Neural progenitor cell (in vitro differentiated cells): ENCODE results near the gene DBP. TPM values are rescaled to one million over a fixed set of nuclear protein-coding genes. Genes with fewer than 3 reads are reported as not detected.

Experiments used
- DNase-seq: peaks from one replicate; pipeline ENCODE4 v3.0.0-alpha.2; 2016; ENCODE audit warnings: low spot score
- H2AFZ ChIP-seq: fragments of 200-600 bp; sonication (generic); replicated peaks from 2 replicates; pipeline ENCODE4 v1.6.1; 2016; ENCODE audit warnings: antibody characterized with exemption
- H3F3A ChIP-seq: fragments of 200-600 bp; sonication (generic); 2 replicates; pipeline ENCODE4 v1.6.1; 2016; ENCODE audit warnings: antibody characterized with exemption, low read depth
- H3K27ac ChIP-seq: fragments of 200-600 bp; sonication (generic); 2 replicates; pipeline ENCODE4 v1.5.1; 2016; ENCODE audit warnings: mild to moderate bottlenecking
- H3K27me3 ChIP-seq: fragments of 200-600 bp; sonication (generic); 2 replicates; pipeline ENCODE4 v1.6.1; 2016; ENCODE audit warnings: mild to moderate bottlenecking, moderate library complexity
- H3K36me3 ChIP-seq: fragments of 200-600 bp; sonication (generic); 2 replicates; pipeline ENCODE4 v1.5.1; 2016
- H3K4me1 ChIP-seq: fragments of 200-600 bp; sonication (generic); 2 replicates; pipeline ENCODE4 v1.6.1; 2016; ENCODE audit warnings: mixed run types
- H3K4me2 ChIP-seq: fragments of 200-600 bp; sonication (generic); 2 replicates; pipeline ENCODE4 v1.6.1; 2016
- H3K4me3 ChIP-seq: fragments of 200-600 bp; sonication (generic); 2 replicates; pipeline ENCODE4 v1.5.1; 2016
- H3K79me2 ChIP-seq: fragments of 200-600 bp; sonication (generic); 2 replicates; pipeline ENCODE4 v1.6.1; 2016; ENCODE audit warnings: low read depth
- H3K9ac ChIP-seq: fragments of 200-600 bp; sonication (generic); 2 replicates; pipeline ENCODE4 v1.6.1; 2016
- H3K9me3 ChIP-seq: fragments of 200-600 bp; sonication (generic); 2 replicates; pipeline ENCODE4 v1.5.1; 2016; ENCODE audit warnings: low read depth
- H4K20me1 ChIP-seq: fragments of 200-600 bp; sonication (generic); 2 replicates; pipeline ENCODE4 v1.6.1; 2016; ENCODE audit warnings: low read depth
- H3K27ac Mint-ChIP-seq: 3 replicates; pipeline ENCODE4 v1.8.0; 2021; ENCODE audit warnings: mixed read lengths
- H3K27me3 Mint-ChIP-seq: 2 replicates; pipeline ENCODE4 v1.8.0; 2022; ENCODE audit warnings: low read depth, mild to moderate bottlenecking, inconsistent platforms, moderate library complexity, mixed read lengths; ENCODE audit not compliant: insufficient read depth
- H3K36me3 Mint-ChIP-seq: 3 replicates; pipeline ENCODE4 v1.8.0; 2021; ENCODE audit warnings: mixed read lengths
- H3K4me1 Mint-ChIP-seq: 3 replicates; pipeline ENCODE4 v1.8.0; 2021; ENCODE audit warnings: mixed read lengths
- H3K4me3 Mint-ChIP-seq: 3 replicates; pipeline ENCODE4 v1.8.0; 2021; ENCODE audit warnings: mild to moderate bottlenecking, moderate library complexity, mixed read lengths
- H3K9me3 Mint-ChIP-seq: 3 replicates; pipeline ENCODE4 v1.8.0; 2020; ENCODE audit warnings: mixed read lengths
- CTCF ChIP-seq: fragments of 200-600 bp; sonication (generic); IDR thresholded peaks from 2 replicates; pipeline ENCODE4 v1.5.1; 2017; ENCODE audit warnings: antibody characterized with exemption, mild to moderate bottlenecking
- EZH2 ChIP-seq: fragments of 200-600 bp; sonication (generic); IDR thresholded peaks from 2 replicates; pipeline ENCODE4 v1.6.1; 2017; ENCODE audit warnings: antibody characterized with exemption, mild to moderate bottlenecking, moderate library complexity
- EZH2phosphoT487 ChIP-seq: fragments of 200-600 bp; sonication (generic); IDR thresholded peaks from 2 replicates; pipeline ENCODE4 v1.6.1; 2017; ENCODE audit warnings: antibody characterized with exemption
- total RNA-seq: library from RNA; depleted of rRNA; stranded (reverse); fragments of >200 nt; gene quantifications from 2 replicates; pipeline ENCODE4 v1.2.3, GENCODE V29; 2015; ENCODE audit warnings: low replicate concordance

The DBP gene
- total RNA-seq, 1 donor from 2014 or later: 7.4 TPM

- TF ChIP-seq EZH2 (no peak), EZH2phosphoT487 (no peak), CTCF (no peak)
- Histone ChIP-seq H3K27ac (no peak overlapping the region), H3K36me3 (no peaks in the 10 kb centered on the region), H3K4me2 (no peak overlapping the region), H3K9ac (no peak overlapping the region), H4K20me1 (peaks cover 43% of the 10 kb centered on the region), H3F3A (peaks cover 42% of the 10 kb centered on the region), H2AFZ (no peak overlapping the region), H3K27me3 (no peaks in the 10 kb centered on the region), H3K4me1 (peaks cover 11% of the 10 kb centered on the region), H3K4me3 (no peak overlapping the region), H3K79me2 (peaks cover 22% of the 10 kb centered on the region), H3K9me3 (no peaks in the 10 kb centered on the region)
- Mint-ChIP-seq H3K9me3 (no peaks in the 10 kb centered on the region), H3K4me1 (peaks cover 55% of the 10 kb centered on the region), H3K36me3 (peaks cover 2% of the 10 kb centered on the region), H3K27me3 (peaks cover 4% of the 10 kb centered on the region), H3K4me3 (peak overlapping the region; percentile 30), H3K27ac (peak overlapping the region; percentile 26)
- no peak for DNase-seq
Measured at GRCh38 chr19:48628486-48629296, 8.5 kb downstream of the DBP start.

- H3K27ac Mint-ChIP-seq: no peak overlapping the region
- Histone ChIP-seq H4K20me1 (peaks cover 35% of the 10 kb centered on the region), H3K36me3 (no peaks in the 10 kb centered on the region), H3K9me3 (no peaks in the 10 kb centered on the region), H3F3A (peaks cover 48% of the 10 kb centered on the region), H3K4me3 (no peak overlapping the region), H3K27me3 (no peaks in the 10 kb centered on the region), H3K79me2 (peaks cover 28% of the 10 kb centered on the region), H3K9ac (no peak overlapping the region), H3K27ac (no peak overlapping the region), H3K4me1 (peaks cover 17% of the 10 kb centered on the region), H3K4me2 (no peak overlapping the region), H2AFZ (no peak overlapping the region)
- H3K36me3 Mint-ChIP-seq: peaks cover 2% of the 10 kb centered on the region
- H3K4me3 Mint-ChIP-seq: no peak overlapping the region
- peaks cover 4% of the 10 kb centered on the region for H3K27me3 Mint-ChIP-seq
- DNase-seq: no peak
- H3K4me1 Mint-ChIP-seq: peaks cover 54% of the 10 kb centered on the region
- TF ChIP-seq CTCF: no peak
- TF ChIP-seq EZH2phosphoT487: no peak
- TF ChIP-seq EZH2: no peak
- H3K9me3 Mint-ChIP-seq: no peaks in the 10 kb centered on the region
Measured at GRCh38 chr19:48627865-48628314, 9.3 kb downstream of the DBP start.

GRCh38 chr19:48627201-48627864 is 9.8 kb downstream of the DBP start:
- peak overlapping the region; percentile 22 for H3K4me3 Mint-ChIP-seq
- no peak overlapping the region for H3K27ac Mint-ChIP-seq
- H3K4me3 ChIP-seq: no peak overlapping the region
- peaks cover 51% of the 10 kb centered on the region for H3K4me1 Mint-ChIP-seq
- no peak for DNase-seq
- H3K27me3 ChIP-seq: no peaks in the 10 kb centered on the region
- no peak overlapping the region for H3K27ac ChIP-seq
- no peaks in the 10 kb centered on the region for H3K9me3 Mint-ChIP-seq
- peaks cover 17% of the 10 kb centered on the region for H3K4me1 ChIP-seq
- peaks cover 28% of the 10 kb centered on the region for H3K79me2 ChIP-seq
- TF ChIP-seq EZH2phosphoT487 (no peak), EZH2 (no peak), CTCF (no peak)
- peaks cover 2% of the 10 kb centered on the region for H3K36me3 Mint-ChIP-seq
- H3K27me3 Mint-ChIP-seq: peaks cover 4% of the 10 kb centered on the region
- peaks cover 32% of the 10 kb centered on the region for H4K20me1 ChIP-seq
- H3F3A ChIP-seq: peaks cover 48% of the 10 kb centered on the region
- H3K9ac ChIP-seq: no peak overlapping the region
- H3K4me2 ChIP-seq: no peak overlapping the region
- H3K9me3 ChIP-seq: no peaks in the 10 kb centered on the region
- H2AFZ ChIP-seq: no peak overlapping the region
- H3K36me3 ChIP-seq: no peaks in the 10 kb centered on the region
